ENCODE results near the gene TMEM184C. TPM values are rescaled to one million over a fixed set of nuclear protein-coding genes. Genes with fewer than 3 reads are reported as not detected.

Gene TMEM184C
- total RNA-seq, 1 donor from 2014 or later = 39.7 TPM

DNA sequence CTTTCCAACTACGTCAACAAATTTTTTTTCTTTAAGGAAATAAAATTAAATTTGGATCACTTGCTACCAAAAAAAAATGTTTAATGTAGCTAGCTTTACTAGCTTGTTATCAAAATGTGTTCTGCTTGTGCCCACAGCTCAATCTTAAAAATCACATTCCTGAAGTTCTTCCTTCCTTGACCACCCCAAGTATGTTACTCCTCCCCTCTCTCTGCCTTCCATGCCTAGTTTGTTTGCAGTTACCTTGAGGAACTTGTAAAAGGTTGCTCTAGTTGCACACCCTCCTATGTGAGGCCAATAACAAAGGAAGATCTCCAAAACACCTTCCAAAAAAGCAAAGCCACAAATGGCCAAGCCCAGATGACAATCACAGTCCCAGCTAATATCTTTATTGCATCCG is 19.6 kb upstream of the TMEM184C start:
- no peak for DNase-seq (ENCODE audit: extremely low spot score, unreplicated experiment)
- TF ChIP-seq, protein P1, sequence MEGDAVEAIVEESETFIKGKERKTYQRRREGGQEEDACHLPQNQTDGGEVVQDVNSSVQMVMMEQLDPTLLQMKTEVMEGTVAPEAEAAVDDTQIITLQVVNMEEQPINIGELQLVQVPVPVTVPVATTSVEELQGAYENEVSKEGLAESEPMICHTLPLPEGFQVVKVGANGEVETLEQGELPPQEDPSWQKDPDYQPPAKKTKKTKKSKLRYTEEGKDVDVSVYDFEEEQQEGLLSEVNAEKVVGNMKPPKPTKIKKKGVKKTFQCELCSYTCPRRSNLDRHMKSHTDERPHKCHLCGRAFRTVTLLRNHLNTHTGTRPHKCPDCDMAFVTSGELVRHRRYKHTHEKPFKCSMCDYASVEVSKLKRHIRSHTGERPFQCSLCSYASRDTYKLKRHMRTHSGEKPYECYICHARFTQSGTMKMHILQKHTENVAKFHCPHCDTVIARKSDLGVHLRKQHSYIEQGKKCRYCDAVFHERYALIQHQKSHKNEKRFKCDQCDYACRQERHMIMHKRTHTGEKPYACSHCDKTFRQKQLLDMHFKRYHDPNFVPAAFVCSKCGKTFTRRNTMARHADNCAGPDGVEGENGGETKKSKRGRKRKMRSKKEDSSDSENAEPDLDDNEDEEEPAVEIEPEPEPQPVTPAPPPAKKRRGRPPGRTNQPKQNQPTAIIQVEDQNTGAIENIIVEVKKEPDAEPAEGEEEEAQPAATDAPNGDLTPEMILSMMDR (IDR thresholded peaks at IDR 0.05) = no peak
- Mint-ChIP-seq H3K36me3 (ENCODE audit: unreplicated experiment) (no peaks in the 10 kb centered on the region), H3K4me1 (ENCODE audit: unreplicated experiment) (peaks cover 20% of the 10 kb centered on the region), H3K9me3 (ENCODE audit: unreplicated experiment) (no peaks in the 10 kb centered on the region), H3K27me3 (ENCODE audit: unreplicated experiment) (no peaks in the 10 kb centered on the region), H3K27ac (ENCODE audit: unreplicated experiment) (no peak overlapping the region), H3K4me3 (ENCODE audit: unreplicated experiment) (no peak overlapping the region)

DNA sequence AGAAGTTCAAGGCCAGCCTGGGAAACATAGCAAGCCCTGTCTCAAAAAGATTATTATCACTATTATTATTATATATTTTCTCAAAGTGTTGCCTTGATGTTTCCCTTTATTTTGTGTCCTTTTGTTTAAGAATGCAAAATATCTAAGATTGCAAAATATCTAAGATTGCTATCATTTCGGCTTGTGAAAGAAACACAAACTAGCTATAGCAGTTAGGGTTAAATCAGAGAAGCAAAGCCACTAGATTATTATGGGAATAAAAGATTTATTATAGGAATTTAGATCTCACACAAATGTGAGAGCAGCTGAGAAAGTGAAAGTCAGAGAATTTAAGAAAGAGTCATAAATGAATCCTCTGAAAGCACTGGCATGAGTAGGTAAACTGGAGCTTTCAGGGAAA is 18.0 kb upstream of the TMEM184C start:
- H3K27ac Mint-ChIP-seq (ENCODE audit: unreplicated experiment) = no peak overlapping the region
- TF ChIP-seq, protein P1 (IDR thresholded peaks at IDR 0.05) = no peak
- H3K36me3 Mint-ChIP-seq (ENCODE audit: unreplicated experiment) = no peaks in the 10 kb centered on the region

DNA sequence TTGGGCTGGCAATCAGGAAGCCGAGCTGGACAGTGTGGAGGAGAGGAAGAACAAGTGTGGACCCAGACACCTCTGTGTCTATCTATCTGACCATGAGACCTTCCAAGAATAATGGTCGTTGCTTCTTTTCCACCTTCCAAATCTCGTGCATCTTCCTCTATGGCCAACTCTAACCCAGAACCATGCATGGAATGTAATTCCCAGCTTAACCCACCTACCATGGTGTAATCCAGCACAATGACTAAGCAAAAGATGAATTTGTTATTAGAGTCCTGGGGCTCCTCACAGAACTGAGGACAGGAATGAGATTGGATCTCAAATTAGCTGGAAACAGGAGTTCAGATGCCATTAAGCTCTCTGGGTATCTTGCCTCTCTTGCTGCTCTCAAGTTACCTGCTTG is 17.4 kb upstream of the TMEM184C start:
- Mint-ChIP-seq H3K36me3 (ENCODE audit: unreplicated experiment) (no peaks in the 10 kb centered on the region), H3K9me3 (ENCODE audit: unreplicated experiment) (no peaks in the 10 kb centered on the region), H3K4me1 (ENCODE audit: unreplicated experiment) (peaks cover 20% of the 10 kb centered on the region), H3K27ac (ENCODE audit: unreplicated experiment) (no peak overlapping the region), H3K4me3 (ENCODE audit: unreplicated experiment) (no peak overlapping the region), H3K27me3 (ENCODE audit: unreplicated experiment) (no peaks in the 10 kb centered on the region)
- DNase-seq (ENCODE audit: extremely low spot score, unreplicated experiment) = no peak
- TF ChIP-seq, protein P1 (IDR thresholded peaks at IDR 0.05) = no peak

More for the DNA sequence above, 18.0 kb upstream of the TMEM184C start:
- Mint-ChIP-seq H3K9me3 (ENCODE audit: unreplicated experiment) (no peaks in the 10 kb centered on the region), H3K27me3 (ENCODE audit: unreplicated experiment) (no peaks in the 10 kb centered on the region), H3K4me3 (ENCODE audit: unreplicated experiment) (no peak overlapping the region), H3K4me1 (ENCODE audit: unreplicated experiment) (peaks cover 20% of the 10 kb centered on the region)
- DNase-seq (ENCODE audit: extremely low spot score, unreplicated experiment) = no peak

DNA sequence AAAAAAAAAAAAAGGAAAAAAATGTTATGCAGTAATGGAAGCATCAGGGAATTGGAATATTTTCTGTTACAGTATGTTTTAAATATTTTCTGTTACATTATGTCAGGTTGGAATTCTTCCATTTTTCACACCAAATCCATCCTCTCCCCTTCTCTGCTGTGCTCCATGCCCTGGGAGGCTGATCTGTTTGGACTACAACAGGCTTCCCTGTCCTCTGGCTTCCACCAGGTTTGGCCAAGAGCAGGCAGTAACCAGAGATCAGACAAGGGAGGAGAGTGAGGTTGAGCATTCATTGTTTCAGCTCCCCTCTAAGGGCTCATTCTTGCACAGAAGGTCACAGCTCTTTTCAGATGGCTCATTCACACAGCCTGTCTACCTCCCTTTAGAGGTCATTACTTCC is 11.7 kb upstream of the TMEM184C start:
- peaks cover 6% of the 10 kb centered on the region for H3K27me3 Mint-ChIP-seq (ENCODE audit: unreplicated experiment)
- DNase-seq (ENCODE audit: extremely low spot score, unreplicated experiment) = no peak
- H3K9me3 Mint-ChIP-seq (ENCODE audit: unreplicated experiment) = no peaks in the 10 kb centered on the region
- TF ChIP-seq, protein P1 (IDR thresholded peaks at IDR 0.05) = no peak
- H3K4me3 Mint-ChIP-seq (ENCODE audit: unreplicated experiment) = no peak overlapping the region
- H3K36me3 Mint-ChIP-seq (ENCODE audit: unreplicated experiment) = no peaks in the 10 kb centered on the region
- H3K4me1 Mint-ChIP-seq (ENCODE audit: unreplicated experiment) = no peaks in the 10 kb centered on the region
- H3K27ac Mint-ChIP-seq (ENCODE audit: unreplicated experiment) = no peak overlapping the region

DNA sequence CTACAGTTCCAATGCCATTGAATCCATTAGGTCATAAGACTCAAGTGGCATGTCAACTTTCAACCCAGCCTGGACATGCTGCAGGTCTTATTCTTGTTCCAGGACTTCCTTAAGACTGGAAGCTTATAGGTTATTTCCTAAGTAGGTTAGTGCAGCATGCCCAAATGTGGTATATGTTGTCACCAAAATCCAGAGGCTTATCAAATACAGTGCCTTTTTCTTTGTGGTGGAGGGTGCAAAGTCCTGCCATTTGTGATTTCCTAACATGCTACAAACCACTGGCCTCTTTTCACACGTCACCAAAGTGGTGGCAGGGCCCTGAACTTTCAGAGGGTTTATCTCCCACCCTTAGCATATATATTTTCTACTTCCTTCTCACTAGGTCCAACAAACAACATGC is 9.7 kb upstream of the TMEM184C start:
- H3K27me3 Mint-ChIP-seq (ENCODE audit: unreplicated experiment) = peaks cover 13% of the 10 kb centered on the region
- peaks cover 2% of the 10 kb centered on the region for H3K4me1 Mint-ChIP-seq (ENCODE audit: unreplicated experiment)
- H3K27ac Mint-ChIP-seq (ENCODE audit: unreplicated experiment) = no peak overlapping the region
- TF ChIP-seq, protein P1 (IDR thresholded peaks at IDR 0.05) = no peak
- no peak overlapping the region for H3K4me3 Mint-ChIP-seq (ENCODE audit: unreplicated experiment)
- no peaks in the 10 kb centered on the region for H3K9me3 Mint-ChIP-seq (ENCODE audit: unreplicated experiment)
- H3K36me3 Mint-ChIP-seq (ENCODE audit: unreplicated experiment) = no peaks in the 10 kb centered on the region
- DNase-seq (ENCODE audit: extremely low spot score, unreplicated experiment) = no peak
